ENCODE measurements around the gene TSKU.

Gene TSKU

DNA sequence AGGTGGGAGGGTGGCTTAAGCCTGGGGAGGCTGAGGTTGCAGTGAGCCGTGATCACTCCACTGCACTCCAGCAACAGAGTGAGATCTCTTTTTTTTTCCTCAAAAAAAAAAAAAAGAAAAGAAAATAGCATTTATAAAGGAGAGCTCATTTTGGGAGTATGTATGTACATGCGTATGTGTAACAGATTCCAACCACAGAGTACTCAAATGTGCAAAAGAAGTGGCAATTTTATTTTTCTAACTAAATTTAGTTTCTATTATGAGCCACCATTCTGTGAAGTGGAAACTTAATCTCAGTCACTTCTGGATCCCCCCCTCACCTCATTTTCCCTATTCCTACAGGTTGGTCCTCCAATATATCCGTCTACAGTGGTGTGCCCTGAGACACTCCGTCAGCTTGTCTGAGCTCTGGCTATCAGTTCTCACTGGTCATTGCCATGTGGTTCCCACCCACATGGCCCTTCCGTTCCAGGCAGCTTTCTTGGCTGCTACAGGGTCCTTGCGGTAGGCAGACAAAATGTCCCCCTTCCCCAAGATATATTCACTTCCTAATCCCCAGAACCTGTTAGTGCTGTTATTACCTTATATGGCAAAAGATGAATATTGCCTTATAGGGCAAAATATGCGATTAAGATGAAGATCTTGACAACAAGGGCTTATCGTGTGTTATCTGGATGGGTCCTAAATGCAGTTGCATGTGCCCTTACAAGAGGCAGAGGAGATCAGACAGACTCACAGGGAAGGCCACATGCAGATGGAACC, 35.8 kb upstream of the TSKU start:
- DNase-seq: no peak

GRCh38 chr11:76747915-76748860, 35.0 kb upstream of the TSKU start:
- H3K36me3 Mint-ChIP-seq (ENCODE audit: low read depth): no peaks in the 10 kb centered on the region
- no peaks in the 10 kb centered on the region for H3K4me1 Mint-ChIP-seq (ENCODE audit: low read depth)
- no peak overlapping the region for H3K27ac Mint-ChIP-seq
- DNase-seq: no peak
- H3K9me3 Mint-ChIP-seq: no peaks in the 10 kb centered on the region
- H3K27me3 Mint-ChIP-seq: peaks cover 3% of the 10 kb centered on the region
- H3K4me3 Mint-ChIP-seq: no peak overlapping the region

More for the DNA sequence above, 35.8 kb upstream of the TSKU start:
- Mint-ChIP-seq H3K36me3 (ENCODE audit: low read depth) (no peaks in the 10 kb centered on the region), H3K9me3 (no peaks in the 10 kb centered on the region), H3K4me1 (ENCODE audit: low read depth) (no peaks in the 10 kb centered on the region), H3K27me3 (peaks cover 3% of the 10 kb centered on the region), H3K4me3 (no peak overlapping the region), H3K27ac (no peak overlapping the region)

DNA sequence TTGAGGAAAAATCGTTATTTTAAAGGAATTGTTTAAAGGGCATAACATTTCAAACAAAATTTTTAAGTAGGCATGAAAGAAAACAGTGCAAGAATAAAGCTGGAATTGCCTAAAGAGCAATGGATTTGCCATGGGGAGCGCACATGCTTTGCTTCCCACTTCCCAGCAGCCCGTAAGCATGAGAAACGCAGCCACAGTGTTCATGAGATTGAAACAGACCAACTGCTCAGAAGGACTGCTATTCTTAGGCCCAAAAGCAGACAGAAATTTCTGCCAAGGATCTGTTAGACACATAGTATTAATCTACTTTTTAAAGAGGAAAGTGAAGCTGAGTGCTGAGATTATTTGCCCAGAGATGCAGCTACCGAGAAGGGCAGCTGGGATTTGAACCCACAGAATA, 34.2 kb upstream of the TSKU start:
- no peak overlapping the region for H3K4me3 Mint-ChIP-seq
- no peak overlapping the region for H3K27ac Mint-ChIP-seq
- no peaks in the 10 kb centered on the region for H3K36me3 Mint-ChIP-seq (ENCODE audit: low read depth)
- H3K27me3 Mint-ChIP-seq: peaks cover 3% of the 10 kb centered on the region
- no peaks in the 10 kb centered on the region for H3K9me3 Mint-ChIP-seq
- no peaks in the 10 kb centered on the region for H3K4me1 Mint-ChIP-seq (ENCODE audit: low read depth)
- no peak for DNase-seq

DNA sequence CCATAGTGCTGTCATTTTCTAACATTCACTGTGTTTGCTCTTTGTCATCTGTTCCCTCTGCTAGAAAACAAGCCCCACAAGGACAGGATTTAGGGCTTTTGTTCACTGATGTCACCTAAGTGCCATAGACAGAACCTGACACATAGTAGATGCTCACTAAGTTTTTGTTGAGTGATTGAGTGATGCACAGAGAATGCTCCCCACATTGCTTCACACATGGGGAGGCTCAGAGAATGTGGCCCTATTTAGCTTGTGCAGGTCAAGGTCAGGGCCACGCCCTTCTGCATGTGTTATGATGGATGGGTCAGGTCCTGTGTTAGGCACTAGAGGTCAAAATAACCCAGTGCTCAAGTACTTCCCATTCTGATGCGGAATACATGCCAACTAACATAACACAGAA, 33.1 kb upstream of the TSKU start:
- peaks cover 3% of the 10 kb centered on the region for H3K27me3 Mint-ChIP-seq
- H3K36me3 Mint-ChIP-seq (ENCODE audit: low read depth): no peaks in the 10 kb centered on the region
- no peak for DNase-seq
- no peaks in the 10 kb centered on the region for H3K4me1 Mint-ChIP-seq (ENCODE audit: low read depth)
- no peak overlapping the region for H3K27ac Mint-ChIP-seq
- H3K4me3 Mint-ChIP-seq: no peak overlapping the region
- H3K9me3 Mint-ChIP-seq: no peaks in the 10 kb centered on the region

GRCh38 chr11:76750746-76751145, 32.4 kb upstream of the TSKU start:
- DNase-seq: no peak
- no peaks in the 10 kb centered on the region for H3K9me3 Mint-ChIP-seq
- H3K36me3 Mint-ChIP-seq (ENCODE audit: low read depth): no peaks in the 10 kb centered on the region
- no peaks in the 10 kb centered on the region for H3K4me1 Mint-ChIP-seq (ENCODE audit: low read depth)
- peaks cover 3% of the 10 kb centered on the region for H3K27me3 Mint-ChIP-seq
- H3K27ac Mint-ChIP-seq: no peak overlapping the region
- H3K4me3 Mint-ChIP-seq: no peak overlapping the region

DNA sequence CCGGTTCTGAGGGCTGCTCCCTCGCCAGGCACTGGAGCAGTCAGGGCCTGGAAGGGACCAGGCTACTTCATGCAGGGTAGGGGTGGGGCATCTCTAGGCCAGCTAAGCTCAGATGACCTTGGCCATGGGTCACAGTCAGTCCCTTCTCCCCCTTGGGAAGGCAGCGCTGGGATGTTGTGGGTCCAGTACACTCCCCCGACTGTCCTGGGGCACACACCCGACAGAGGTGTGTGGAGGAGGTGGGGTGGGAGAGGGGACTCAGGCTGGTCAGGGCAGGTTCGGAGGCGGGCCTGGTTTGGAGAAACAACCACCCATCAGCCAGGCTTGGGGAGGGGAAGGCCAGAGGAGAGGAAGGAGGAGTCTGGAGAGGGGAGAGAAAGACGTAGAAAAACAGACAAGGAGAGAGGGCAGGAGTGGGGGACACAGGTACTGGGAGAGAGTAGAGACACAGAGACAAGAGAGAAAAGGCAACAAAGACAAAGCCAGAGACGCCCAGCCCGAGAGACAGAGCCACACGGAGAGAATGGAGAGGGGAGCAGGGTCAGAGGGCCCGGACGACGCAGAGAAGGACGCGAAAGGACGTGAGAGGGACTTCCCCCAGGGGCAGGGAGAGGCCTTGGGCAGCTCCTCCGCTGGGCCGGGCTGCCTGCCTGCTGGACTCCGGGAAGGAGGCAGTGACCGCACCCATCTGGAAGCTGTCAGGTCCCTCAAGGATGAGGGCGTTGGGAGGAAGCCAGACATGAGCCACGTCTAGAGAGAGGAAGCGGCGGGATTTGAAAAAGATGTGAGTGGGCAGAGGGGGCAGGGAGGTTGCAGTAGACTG, 30.6 kb upstream of the TSKU start:
- H3K36me3 Mint-ChIP-seq (ENCODE audit: low read depth): no peaks in the 10 kb centered on the region
- DNase-seq: no peak
- no peaks in the 10 kb centered on the region for H3K9me3 Mint-ChIP-seq
- H3K27me3 Mint-ChIP-seq: peaks cover 3% of the 10 kb centered on the region
- H3K4me3 Mint-ChIP-seq: no peak overlapping the region
- H3K27ac Mint-ChIP-seq: no peak overlapping the region
- H3K4me1 Mint-ChIP-seq (ENCODE audit: low read depth): no peaks in the 10 kb centered on the region

DNA sequence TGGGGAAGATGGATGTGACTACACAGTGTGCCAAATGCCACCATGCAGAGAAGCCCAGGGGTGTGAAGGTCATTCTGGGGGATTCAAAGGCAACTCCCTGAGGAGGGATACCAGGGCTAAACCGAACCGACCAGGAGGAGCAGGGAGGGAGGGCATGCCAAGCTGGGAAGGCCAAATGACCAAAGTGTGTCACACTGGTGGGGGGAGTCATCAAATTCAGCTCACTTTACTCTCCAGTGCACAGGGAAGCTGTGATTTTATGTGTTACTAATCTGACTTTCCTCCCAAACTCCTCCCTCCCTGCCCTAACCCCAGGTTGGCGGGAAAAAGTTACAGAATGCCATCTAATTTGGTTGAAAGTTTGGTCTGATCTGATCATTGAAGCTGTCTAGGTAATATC, 29.7 kb upstream of the TSKU start:
- no peaks in the 10 kb centered on the region for H3K4me1 Mint-ChIP-seq (ENCODE audit: low read depth)
- no peaks in the 10 kb centered on the region for H3K9me3 Mint-ChIP-seq
- no peak overlapping the region for H3K27ac Mint-ChIP-seq
- peaks cover under 1% of the 10 kb centered on the region for H3K27me3 Mint-ChIP-seq
- DNase-seq: no peak
- no peaks in the 10 kb centered on the region for H3K36me3 Mint-ChIP-seq (ENCODE audit: low read depth)
- H3K4me3 Mint-ChIP-seq: no peak overlapping the region

- H3K4me1 Mint-ChIP-seq (ENCODE audit: low read depth): no peaks in the 10 kb centered on the region
- no peak overlapping the region for H3K4me3 Mint-ChIP-seq
- no peaks in the 10 kb centered on the region for H3K9me3 Mint-ChIP-seq
- no peak for DNase-seq
- no peaks in the 10 kb centered on the region for H3K36me3 Mint-ChIP-seq (ENCODE audit: low read depth)
- H3K27me3 Mint-ChIP-seq: no peaks in the 10 kb centered on the region
- no peak overlapping the region for H3K27ac Mint-ChIP-seq
These were observed 29.2 kb upstream of the TSKU start for GRCh38 chr11:76753950-76754349.

GRCh38 chr11:76756341-76756741, 26.8 kb upstream of the TSKU start:
- Mint-ChIP-seq H3K4me1 (ENCODE audit: low read depth) (no peaks in the 10 kb centered on the region), H3K27me3 (no peaks in the 10 kb centered on the region), H3K9me3 (no peaks in the 10 kb centered on the region), H3K4me3 (no peak overlapping the region), H3K27ac (no peak overlapping the region), H3K36me3 (ENCODE audit: low read depth) (no peaks in the 10 kb centered on the region)
- no peak for DNase-seq

DNA sequence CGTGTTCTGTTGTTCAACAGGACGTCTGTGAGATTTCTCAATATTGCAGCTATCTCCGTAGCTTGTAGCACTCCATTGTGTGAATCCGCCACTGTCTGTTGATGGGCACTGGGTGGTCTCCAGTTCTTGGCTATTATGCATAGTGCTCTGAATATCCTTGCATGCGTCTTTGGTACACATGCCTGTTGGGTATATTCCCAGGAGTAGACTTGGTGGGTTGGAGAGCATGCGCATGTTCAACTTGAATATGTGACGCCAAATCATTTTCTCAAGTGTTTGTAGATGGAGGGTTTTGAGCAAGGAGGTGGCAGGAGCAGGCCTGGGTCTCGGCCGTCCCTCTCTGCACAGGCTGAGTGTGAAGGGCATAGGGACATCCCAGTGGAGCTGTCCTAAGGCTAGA, 24.8 kb upstream of the TSKU start:
- no peaks in the 10 kb centered on the region for H3K27me3 Mint-ChIP-seq
- no peaks in the 10 kb centered on the region for H3K9me3 Mint-ChIP-seq
- no peaks in the 10 kb centered on the region for H3K36me3 Mint-ChIP-seq (ENCODE audit: low read depth)
- no peaks in the 10 kb centered on the region for H3K4me1 Mint-ChIP-seq (ENCODE audit: low read depth)
- no peak overlapping the region for H3K4me3 Mint-ChIP-seq
- no peak overlapping the region for H3K27ac Mint-ChIP-seq
- no peak for DNase-seq

GRCh38 chr11:76759092-76759491, 24.1 kb upstream of the TSKU start:
- no peak for DNase-seq
- H3K27ac Mint-ChIP-seq: no peak overlapping the region
- no peaks in the 10 kb centered on the region for H3K27me3 Mint-ChIP-seq
- no peaks in the 10 kb centered on the region for H3K9me3 Mint-ChIP-seq
- no peaks in the 10 kb centered on the region for H3K4me1 Mint-ChIP-seq (ENCODE audit: low read depth)
- no peaks in the 10 kb centered on the region for H3K36me3 Mint-ChIP-seq (ENCODE audit: low read depth)
- no peak overlapping the region for H3K4me3 Mint-ChIP-seq

DNA sequence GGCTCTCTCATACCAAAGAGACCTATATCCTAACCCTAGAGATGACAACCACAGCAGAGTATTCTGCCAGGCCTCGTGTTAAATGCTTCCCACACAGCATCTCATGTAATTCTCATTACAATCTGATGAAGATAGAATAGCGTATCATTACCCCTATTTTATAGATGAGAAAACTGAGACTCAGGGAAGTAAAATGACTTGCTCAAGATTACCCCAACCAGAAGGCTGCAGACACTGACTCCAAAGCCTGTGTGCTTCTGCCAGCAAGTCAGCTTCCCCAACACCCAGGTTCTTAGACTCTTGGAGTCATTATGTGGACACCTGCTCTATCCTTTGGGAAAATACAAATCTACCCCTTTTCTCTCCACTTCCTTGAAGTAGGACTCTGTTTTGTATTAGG, 23.6 kb upstream of the TSKU start:
- no peak for DNase-seq
- no peak overlapping the region for H3K4me3 Mint-ChIP-seq
- H3K27me3 Mint-ChIP-seq: no peaks in the 10 kb centered on the region
- H3K27ac Mint-ChIP-seq: no peak overlapping the region
- H3K4me1 Mint-ChIP-seq (ENCODE audit: low read depth): no peaks in the 10 kb centered on the region
- H3K9me3 Mint-ChIP-seq: no peaks in the 10 kb centered on the region
- H3K36me3 Mint-ChIP-seq (ENCODE audit: low read depth): no peaks in the 10 kb centered on the region

DNA sequence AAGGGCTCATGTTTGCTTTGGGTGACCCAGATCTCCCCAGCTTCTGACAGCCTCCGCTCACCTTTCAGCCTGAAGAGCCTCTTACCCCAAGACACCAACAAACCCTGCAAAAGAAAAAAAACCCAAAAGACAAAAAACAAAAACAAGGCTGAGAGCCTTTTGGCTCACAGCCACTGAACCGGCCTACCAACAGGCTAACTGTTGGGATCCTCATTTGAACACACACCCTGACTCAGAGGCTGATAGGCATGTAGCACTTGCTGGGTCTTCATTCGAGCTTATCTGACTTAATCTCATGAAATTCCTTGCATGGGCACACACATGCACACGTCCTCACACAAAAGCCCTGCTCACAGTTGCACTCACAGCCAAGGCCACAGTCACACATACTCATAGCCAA, 22.9 kb upstream of the TSKU start:
- no peak for DNase-seq
- no peaks in the 10 kb centered on the region for H3K27me3 Mint-ChIP-seq
- no peaks in the 10 kb centered on the region for H3K4me1 Mint-ChIP-seq (ENCODE audit: low read depth)
- H3K9me3 Mint-ChIP-seq: no peaks in the 10 kb centered on the region
- H3K27ac Mint-ChIP-seq: no peak overlapping the region
- no peak overlapping the region for H3K4me3 Mint-ChIP-seq
- no peaks in the 10 kb centered on the region for H3K36me3 Mint-ChIP-seq (ENCODE audit: low read depth)

DNA sequence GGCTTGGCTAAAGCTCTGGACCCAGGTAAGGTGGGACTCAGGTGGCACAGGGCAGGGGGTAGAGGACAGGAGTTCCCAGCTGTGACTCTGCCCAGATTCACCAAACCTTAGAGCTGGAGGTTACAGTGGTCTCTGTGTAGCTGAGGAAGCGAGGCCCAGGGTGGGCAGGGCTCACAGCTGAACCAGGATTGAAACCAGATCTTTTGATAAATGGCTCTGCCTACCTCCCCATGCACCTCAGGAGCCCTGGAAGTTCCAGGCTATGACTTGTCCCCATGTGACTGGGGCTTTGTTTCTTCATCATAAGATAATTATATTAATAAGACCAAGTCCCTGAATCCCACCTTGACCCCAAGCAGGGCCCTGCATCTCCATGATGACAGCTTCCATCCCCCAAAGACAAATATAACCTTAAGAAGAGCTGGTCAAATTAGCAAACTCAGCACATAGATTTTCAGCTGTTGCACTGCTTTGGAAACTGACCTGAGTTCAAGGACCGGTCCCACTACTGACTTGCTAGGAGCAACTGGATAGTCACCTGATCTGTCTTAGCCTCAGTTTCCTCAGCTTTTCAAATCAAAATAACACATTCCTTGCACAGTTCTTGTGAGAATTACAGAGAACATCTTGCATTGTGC, 21.3 kb upstream of the TSKU start:
- Mint-ChIP-seq H3K9me3 (no peaks in the 10 kb centered on the region), H3K4me1 (ENCODE audit: low read depth) (no peaks in the 10 kb centered on the region), H3K27me3 (no peaks in the 10 kb centered on the region), H3K36me3 (ENCODE audit: low read depth) (no peaks in the 10 kb centered on the region), H3K27ac (no peak overlapping the region), H3K4me3 (no peak overlapping the region)
- no peak for DNase-seq

Measured in activated T-cell treated with anti-CD3 and anti-CD28 coated beads, Interleukin-2, amount 50 U/mL, for 24 hours (primary cell).